ENCODE data around the gene ABRACL. TPM values are rescaled to one million over a fixed set of nuclear protein-coding genes. Genes with fewer than 3 reads are reported as not detected.

ABRACL gene, protein sequence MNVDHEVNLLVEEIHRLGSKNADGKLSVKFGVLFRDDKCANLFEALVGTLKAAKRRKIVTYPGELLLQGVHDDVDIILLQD
- 100 to 1,000 TPM in 1 of 2 experiments, 10 to 100 TPM in 1; 92.5 to 180 TPM for total RNA-seq

DNA sequence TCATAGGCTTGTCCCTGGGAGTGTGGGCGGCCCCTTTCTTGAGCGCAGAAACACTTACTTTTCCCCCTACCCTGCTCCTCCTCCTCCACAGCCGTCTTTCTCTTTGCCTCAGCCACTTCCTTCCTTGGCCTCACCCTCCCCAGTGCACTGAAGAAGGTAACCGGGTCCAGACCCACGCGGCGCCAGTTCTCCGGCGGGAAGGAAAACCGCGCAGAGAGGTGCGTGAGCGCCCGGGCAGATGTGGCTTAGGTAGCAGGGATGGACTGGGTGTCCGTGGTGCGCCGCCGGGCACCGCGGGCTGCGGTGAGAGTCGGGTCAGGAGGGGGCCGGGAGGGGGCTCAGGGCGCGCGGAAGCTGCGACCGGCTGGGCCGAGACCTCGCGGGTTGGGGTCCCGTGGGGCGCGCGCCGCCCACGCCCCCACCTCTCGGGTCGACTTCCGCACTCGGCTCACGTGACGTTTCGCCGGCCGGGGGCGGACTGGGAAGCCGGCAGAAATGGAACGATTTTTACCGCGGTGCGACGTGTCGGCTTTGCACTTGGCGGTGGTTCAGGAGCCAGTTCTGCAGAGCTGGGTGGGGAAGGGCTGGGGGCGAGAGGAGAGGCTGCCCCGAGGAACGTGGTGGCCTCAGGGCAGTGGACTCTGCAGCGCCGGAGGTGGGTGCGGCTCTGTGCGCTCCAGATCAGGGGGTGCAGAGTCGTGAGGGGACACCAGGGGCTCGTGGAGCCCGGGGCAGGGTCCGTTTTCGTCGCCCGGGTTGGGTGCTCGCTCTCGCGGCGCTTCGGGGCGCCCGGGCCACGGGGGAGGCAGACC, at the start of gene ABRACL:
Gene ABRACL (plus strand): TSS at position 88 of the 812 bp plus-strand sequence. CDS start 5,416 bp downstream, outside the sequence.
- no peak within 1 kb of the TSS for H3K4me3 Mint-ChIP-seq
- intact Hi-C loops (cut with DNase I, micrococcal nuclease): loop anchor here (1.0 to 5.0 kb wide), 16 partner anchors 31 to 345 kb away; partner anchors contain the start of genes CITED2 (in 2 of the 2), REPS1 (in 2 of the 2), CCDC28A (in 1 of the 2) and TXLNB (in 1 of the 2)
- CTCF ChIA-PET: interaction anchor here (1.0 kb wide), 1 partner anchor 213 kb away, joined by 3 read pairs; no protein-coding TSS in a partner anchor

GRCh38 chr6:138979365-138979764, 49.2 kb upstream of the ABRACL start:
- no peak for ATAC-seq
- H3K9me3 Mint-ChIP-seq (ENCODE audit: low read depth): no peaks in the 10 kb centered on the region
- CTCF ChIA-PET: interaction anchor here (0.6 to 0.8 kb wide), 2 partner anchors 393 to 496 kb away, joined by 3 to 4 read pairs; no protein-coding TSS in a partner anchor
- H3K4me3 Mint-ChIP-seq: no peak overlapping the region
- H3K36me3 Mint-ChIP-seq (ENCODE audit: low read depth): peaks cover 1% of the 10 kb centered on the region
- no peak overlapping the region for H3K27ac Mint-ChIP-seq
- no peak for DNase-seq
- POLR2A ChIA-PET: no interaction called here
- H3K27me3 Mint-ChIP-seq: no peaks in the 10 kb centered on the region
- peaks cover 57% of the 10 kb centered on the region for H3K4me1 Mint-ChIP-seq
- intact Hi-C loops (cut with DNase I, micrococcal nuclease): no loop called here

More for the DNA sequence above, at the start of gene ABRACL:
- Mint-ChIP-seq H3K27ac (peak within 1 kb of the TSS; percentile 93), H3K4me1 (peaks cover 23% of the 10 kb centered on the region), H3K9me3 (ENCODE audit: low read depth) (no peaks in the 10 kb centered on the region), H3K36me3 (ENCODE audit: low read depth) (peaks cover 11% of the 10 kb centered on the region), H3K27me3 (no peaks in the 10 kb centered on the region)
- ATAC-seq: peak; percentile 85
- DNase-seq: peak; percentile 93
- POLR2A ChIA-PET: interaction anchor here (0.8 to 1.1 kb wide), 2 partner anchors 108 to 346 kb away, joined by 3 read pairs; no protein-coding TSS in a partner anchor

- DNase-seq (no peak), ATAC-seq (no peak)
- Mint-ChIP-seq H3K27ac (no peak overlapping the region), H3K4me3 (no peak overlapping the region), H3K27me3 (no peaks in the 10 kb centered on the region), H3K4me1 (peaks cover 50% of the 10 kb centered on the region), H3K9me3 (ENCODE audit: low read depth) (no peaks in the 10 kb centered on the region), H3K36me3 (ENCODE audit: low read depth) (peaks cover under 1% of the 10 kb centered on the region)
- ChIA-PET POLR2A (no interaction called here), CTCF (interaction anchor here (0.6 to 0.8 kb wide), 2 partner anchors 394 to 497 kb away, joined by 3 to 4 read pairs; no protein-coding TSS in a partner anchor)
- intact Hi-C loops (cut with DNase I, micrococcal nuclease): loop anchor here in 1 of 2 experiments (2.0 to 10.0 kb wide), 2 partner anchors 21 to 575 kb away; partner anchors contain the start of gene HEBP2
Observed at GRCh38 chr6:138979813-138980668, 48.5 kb upstream of the ABRACL start.

GRCh38 chr6:138981416-138981815, 47.1 kb upstream of the ABRACL start:
- Mint-ChIP-seq H3K4me1 (peaks cover 44% of the 10 kb centered on the region), H3K9me3 (ENCODE audit: low read depth) (no peaks in the 10 kb centered on the region), H3K36me3 (ENCODE audit: low read depth) (no peaks in the 10 kb centered on the region), H3K27ac (no peak overlapping the region), H3K27me3 (no peaks in the 10 kb centered on the region), H3K4me3 (no peak overlapping the region)
- DNase-seq: no peak
- CTCF ChIA-PET: interaction anchor here (0.6 to 1.0 kb wide), 2 partner anchors 9 to 249 kb away, joined by 3 read pairs; no protein-coding TSS in a partner anchor
- POLR2A ChIA-PET: interaction anchor here (0.7 kb wide), 1 partner anchor 814 kb away, joined by 3 read pairs; no protein-coding TSS in a partner anchor
- intact Hi-C loops (cut with DNase I, micrococcal nuclease): loop anchor here in 1 of 2 experiments (2.0 to 10.0 kb wide), 2 partner anchors 23 to 577 kb away; partner anchors contain the start of gene HEBP2
- no peak for ATAC-seq

DNA sequence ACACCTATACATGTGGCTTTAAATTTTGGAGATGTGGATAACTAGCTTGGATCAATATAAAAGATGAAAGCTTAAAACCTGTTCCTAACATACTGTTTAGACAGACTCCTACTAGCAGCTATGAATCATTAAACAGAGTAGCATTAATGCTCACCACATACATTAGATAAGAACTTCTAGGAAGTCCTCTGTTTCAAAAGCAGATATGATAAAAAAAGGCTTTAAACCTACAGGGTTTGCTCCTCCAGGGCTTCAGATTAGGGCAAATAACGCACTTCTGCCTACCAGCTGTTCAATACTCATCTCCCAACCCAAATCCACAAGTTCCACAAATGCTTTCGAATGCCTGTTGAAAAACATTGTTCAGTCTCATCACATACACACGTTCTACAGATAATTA, 42.0 kb upstream of the ABRACL start:
- ATAC-seq (no peak), DNase-seq (no peak)
- ChIA-PET POLR2A (interaction anchor here (1.1 to 1.4 kb wide), 2 partner anchors 11 to 213 kb away, joined by 4 read pairs; partner anchors contain the start of gene CCDC28A), CTCF (interaction anchor here (0.6 to 3.3 kb wide), 9 partner anchors 12 to 271 kb away, joined by 3 to 18 read pairs (median 4); no protein-coding TSS in a partner anchor)
- intact Hi-C loops (cut with DNase I, micrococcal nuclease): loop anchor here (2.0 to 10.0 kb wide), 6 partner anchors 40 to 582 kb away; partner anchors contain the start of genes CITED2 (in 1 of the 2), HEBP2 (in 1 of the 2) and HECA (in 1 of the 2)
- peak overlapping the region; percentile 89 for H3K27ac Mint-ChIP-seq
- no peaks in the 10 kb centered on the region for H3K27me3 Mint-ChIP-seq
- H3K4me1 Mint-ChIP-seq: peaks cover 12% of the 10 kb centered on the region
- H3K9me3 Mint-ChIP-seq (ENCODE audit: low read depth): no peaks in the 10 kb centered on the region
- peaks cover 2% of the 10 kb centered on the region for H3K36me3 Mint-ChIP-seq (ENCODE audit: low read depth)
- H3K4me3 Mint-ChIP-seq: peak overlapping the region; percentile 87

- H3K4me3 Mint-ChIP-seq: peak overlapping the region; percentile 87
- ChIA-PET CTCF (interaction anchor here (0.6 to 3.3 kb wide), 11 partner anchors 10 to 270 kb away, joined by 3 to 18 read pairs (median 4); no protein-coding TSS in a partner anchor), POLR2A (interaction anchor here (1.1 to 1.4 kb wide), 2 partner anchors 11 to 214 kb away, joined by 4 read pairs; partner anchors contain the start of gene CCDC28A)
- no peak for DNase-seq
- peaks cover 6% of the 10 kb centered on the region for H3K4me1 Mint-ChIP-seq
- peak overlapping the region; percentile 89 for H3K27ac Mint-ChIP-seq
- H3K36me3 Mint-ChIP-seq (ENCODE audit: low read depth): peaks cover 2% of the 10 kb centered on the region
- H3K9me3 Mint-ChIP-seq (ENCODE audit: low read depth): no peaks in the 10 kb centered on the region
- H3K27me3 Mint-ChIP-seq: no peaks in the 10 kb centered on the region
- intact Hi-C loops (cut with DNase I, micrococcal nuclease): loop anchor here (2.0 to 10.0 kb wide), 6 partner anchors 40 to 582 kb away; partner anchors contain the start of genes CITED2 (in 1 of the 2), HEBP2 (in 1 of the 2) and HECA (in 1 of the 2)
- ATAC-seq: no peak
Observed at GRCh38 chr6:138987080-138987642, 41.4 kb upstream of the ABRACL start.

- ChIA-PET CTCF (interaction anchor here (0.7 to 3.3 kb wide), 12 partner anchors 11 to 377 kb away, joined by 3 to 18 read pairs (median 6); no protein-coding TSS in a partner anchor), POLR2A (interaction anchor here (1.1 to 1.4 kb wide), 2 partner anchors 12 to 214 kb away, joined by 4 read pairs; partner anchors contain the start of gene CCDC28A)
- no peaks in the 10 kb centered on the region for H3K9me3 Mint-ChIP-seq (ENCODE audit: low read depth)
- DNase-seq (peak; percentile 95), ATAC-seq (peak; percentile 96)
- peaks cover 6% of the 10 kb centered on the region for H3K4me1 Mint-ChIP-seq
- peak within 1 kb of the TSS; percentile 87 for H3K4me3 Mint-ChIP-seq
- intact Hi-C loops (cut with DNase I, micrococcal nuclease): loop anchor here (1.0 to 10.0 kb wide), 13 partner anchors 40 to 583 kb away; partner anchors contain the start of genes ABRACL (in 2 of the 2), CITED2 (in 2 of the 2), CCDC28A (in 1 of the 2) and HEBP2 (in 1 of the 2)
- peaks cover 2% of the 10 kb centered on the region for H3K36me3 Mint-ChIP-seq (ENCODE audit: low read depth)
- peak within 1 kb of the TSS; percentile 91 for H3K27ac Mint-ChIP-seq
- H3K27me3 Mint-ChIP-seq: no peaks in the 10 kb centered on the region
Observed at GRCh38 chr6:138987643-138988468, 40.7 kb upstream of the ABRACL start, which contains the start of gene REPS1. Gene REPS1 (minus strand): TSS chr6:138988253. CDS start chr6:138987682, 571 bp downstream.

DNA sequence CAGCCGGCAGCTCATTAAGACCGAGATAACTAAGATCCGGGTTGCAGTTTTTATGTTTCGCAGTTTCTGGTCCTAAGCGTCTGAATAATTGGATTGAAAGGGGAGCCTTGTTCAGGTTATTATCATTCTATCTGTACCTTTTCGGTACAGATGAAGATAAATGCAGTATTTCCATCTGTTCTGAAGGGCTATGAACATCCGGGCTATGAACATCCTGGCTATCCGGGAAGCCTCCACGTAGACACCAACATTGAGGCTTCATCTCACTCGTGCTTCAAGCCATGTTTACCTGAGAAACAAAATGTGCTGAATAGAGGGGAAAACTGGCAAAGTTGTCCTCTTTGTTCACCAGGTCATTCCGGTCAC, 40.1 kb upstream of the ABRACL start:
- no peaks in the 10 kb centered on the region for H3K27me3 Mint-ChIP-seq
- intact Hi-C loops (cut with DNase I, micrococcal nuclease): loop anchor here (1.0 to 10.0 kb wide), 11 partner anchors 40 to 584 kb away; partner anchors contain the start of genes ABRACL (in 2 of the 2), CITED2 (in 2 of the 2), CCDC28A (in 1 of the 2) and HEBP2 (in 1 of the 2)
- H3K36me3 Mint-ChIP-seq (ENCODE audit: low read depth): peaks cover 2% of the 10 kb centered on the region
- H3K4me1 Mint-ChIP-seq: peaks cover 6% of the 10 kb centered on the region
- H3K9me3 Mint-ChIP-seq (ENCODE audit: low read depth): no peaks in the 10 kb centered on the region
- POLR2A ChIA-PET: interaction anchor here (0.8 kb wide), 1 partner anchor 39 kb away, joined by 3 read pairs; no protein-coding TSS in a partner anchor
- CTCF ChIA-PET: interaction anchor here (0.7 to 3.2 kb wide), 18 partner anchors 12 to 376 kb away, joined by 3 to 11 read pairs (median 4); no protein-coding TSS in a partner anchor
- ATAC-seq (peak; percentile 13), DNase-seq (no peak)
- H3K4me3 Mint-ChIP-seq: peak overlapping the region; percentile 81
- H3K27ac Mint-ChIP-seq: peak overlapping the region; percentile 91
